ENCODE results near the gene TCP11L1. TPM values are rescaled to one million over a fixed set of nuclear protein-coding genes. Genes with fewer than 3 reads are reported as not detected.

The TCP11L1 gene
- total and polyA plus RNA-seq, 4 donors, result 3.1 to 19.8 (median 8.5) TPM

- ATAC-seq (ENCODE audit: insufficient read depth, low FRiP score) (peak; percentile 97), DNase-seq (peak; percentile 94 to 95 (median 95))
- Histone ChIP-seq H3K4me3 (peak within 1 kb of the TSS; percentile 55), H3K9ac (ENCODE audit: insufficient read depth in 1 of 2, low read length in 2 of 2) (peak within 1 kb of the TSS; percentile 44 to 81), H3K4me1 (ENCODE audit: control insufficient read depth in 5 of 5, insufficient read depth in 5 of 5, low read length in 5 of 5) (peaks cover 0 to 14% (median 3%) of the 10 kb centered on the region in 5 donors), H3K27ac (ENCODE audit: low read depth in 1 of 2, low read length in 1 of 2) (no peak within 1 kb of the TSS), H3K27me3 (ENCODE audit: control insufficient read depth in 3 of 3, insufficient read depth in 3 of 3, low read length in 2 of 3) (no peaks in the 10 kb centered on the region), H3K36me3 (ENCODE audit: control insufficient read depth in 4 of 4, insufficient read depth in 4 of 4, low read length in 4 of 4) (no peaks in the 10 kb centered on the region), H3K9me3 (ENCODE audit: control insufficient read depth in 4 of 4, insufficient read depth in 3 of 4, low read length in 3 of 4) (peaks cover 0 to 4% (median 0%) of the 10 kb centered on the region in 4 donors)
- TF ChIP-seq CTCF (IDR thresholded peaks at IDR 0.05; ENCODE audit: control extremely low read depth, extremely low read depth), result no peak
- 4 to 6% methylated on average over 62 to 89 of the region's 89 CpGs for WGBS, 2 donors
Observed at GRCh38 chr11:33015621-33016551, 23.5 kb upstream of the TCP11L1 start, which contains the start of gene DEPDC7. Gene DEPDC7 (plus strand): TSS chr11:33015878. CDS start chr11:33015956, 78 bp downstream.

- ATAC-seq (ENCODE audit: insufficient read depth, low FRiP score), result no peak
- WGBS, 2 donors, result 27 to 52% methylated on average over 4 of the region's 4 CpGs
- Histone ChIP-seq H3K4me1 (ENCODE audit: control insufficient read depth in 5 of 5, insufficient read depth in 5 of 5, low read length in 5 of 5) (peaks cover 0 to 16% (median 3%) of the 10 kb centered on the region in 5 donors), H3K27ac (ENCODE audit: low read depth in 1 of 2, low read length in 1 of 2) (no peak overlapping the region), H3K27me3 (ENCODE audit: control insufficient read depth in 3 of 3, insufficient read depth in 3 of 3, low read length in 2 of 3) (no peaks in the 10 kb centered on the region), H3K4me3 (no peak overlapping the region), H3K36me3 (ENCODE audit: control insufficient read depth in 4 of 4, insufficient read depth in 4 of 4, low read length in 4 of 4) (no peaks in the 10 kb centered on the region), H3K9me3 (ENCODE audit: control insufficient read depth in 4 of 4, insufficient read depth in 3 of 4, low read length in 3 of 4) (peaks cover 0 to 4% (median 0%) of the 10 kb centered on the region in 4 donors), H3K9ac (ENCODE audit: insufficient read depth in 1 of 2, low read length in 2 of 2) (peak overlapping the region; percentile 44 to 81)
- no peak for DNase-seq
- TF ChIP-seq CTCF (IDR thresholded peaks at IDR 0.05; ENCODE audit: control extremely low read depth, extremely low read depth), result no peak
Observed at GRCh38 chr11:33016654-33017053, 22.7 kb upstream of the TCP11L1 start.

GRCh38 chr11:33017478-33017877, 21.9 kb upstream of the TCP11L1 start:
- Histone ChIP-seq H3K4me1 (ENCODE audit: control insufficient read depth in 5 of 5, insufficient read depth in 5 of 5, low read length in 5 of 5) (peaks cover 0 to 23% (median 3%) of the 10 kb centered on the region in 5 donors), H3K27ac (ENCODE audit: low read depth in 1 of 2, low read length in 1 of 2) (no peak overlapping the region), H3K9me3 (ENCODE audit: control insufficient read depth in 4 of 4, insufficient read depth in 3 of 4, low read length in 3 of 4) (peaks cover 0 to 4% (median 0%) of the 10 kb centered on the region in 4 donors), H3K27me3 (ENCODE audit: control insufficient read depth in 3 of 3, insufficient read depth in 3 of 3, low read length in 2 of 3) (no peaks in the 10 kb centered on the region), H3K36me3 (ENCODE audit: control insufficient read depth in 4 of 4, insufficient read depth in 4 of 4, low read length in 4 of 4) (no peaks in the 10 kb centered on the region), H3K4me3 (no peak overlapping the region), H3K9ac (ENCODE audit: insufficient read depth in 1 of 2, low read length in 2 of 2) (no peak overlapping the region)
- WGBS, 2 donors, result 82 to 84% methylated on average over 9 of the region's 9 CpGs
- no peak for ATAC-seq (ENCODE audit: insufficient read depth, low FRiP score)
- TF ChIP-seq CTCF (IDR thresholded peaks at IDR 0.05; ENCODE audit: control extremely low read depth, extremely low read depth), result no peak
- DNase-seq, result no peak
